Neural progenitor cell (in vitro differentiated cells): Measurements from ENCODE around the gene NELL2. TPM values are rescaled to one million over a fixed set of nuclear protein-coding genes. Genes with fewer than 3 reads are reported as not detected.

Experiments used
- DNase-seq: peaks from one replicate; pipeline ENCODE4 v3.0.0-alpha.2; 2016; ENCODE audit warnings: low spot score
- H2AFZ ChIP-seq: fragments of 200-600 bp; sonication (generic); replicated peaks from 2 replicates; pipeline ENCODE4 v1.6.1; 2016; ENCODE audit warnings: antibody characterized with exemption
- H3F3A ChIP-seq: fragments of 200-600 bp; sonication (generic); 2 replicates; pipeline ENCODE4 v1.6.1; 2016; ENCODE audit warnings: antibody characterized with exemption, low read depth
- H3K27ac ChIP-seq: fragments of 200-600 bp; sonication (generic); 2 replicates; pipeline ENCODE4 v1.5.1; 2016; ENCODE audit warnings: mild to moderate bottlenecking
- H3K27me3 ChIP-seq: fragments of 200-600 bp; sonication (generic); 2 replicates; pipeline ENCODE4 v1.6.1; 2016; ENCODE audit warnings: mild to moderate bottlenecking, moderate library complexity
- H3K36me3 ChIP-seq: fragments of 200-600 bp; sonication (generic); 2 replicates; pipeline ENCODE4 v1.5.1; 2016
- H3K4me1 ChIP-seq: fragments of 200-600 bp; sonication (generic); 2 replicates; pipeline ENCODE4 v1.6.1; 2016; ENCODE audit warnings: mixed run types
- H3K4me2 ChIP-seq: fragments of 200-600 bp; sonication (generic); 2 replicates; pipeline ENCODE4 v1.6.1; 2016
- H3K4me3 ChIP-seq: fragments of 200-600 bp; sonication (generic); 2 replicates; pipeline ENCODE4 v1.5.1; 2016
- H3K79me2 ChIP-seq: fragments of 200-600 bp; sonication (generic); 2 replicates; pipeline ENCODE4 v1.6.1; 2016; ENCODE audit warnings: low read depth
- H3K9ac ChIP-seq: fragments of 200-600 bp; sonication (generic); 2 replicates; pipeline ENCODE4 v1.6.1; 2016
- H3K9me3 ChIP-seq: fragments of 200-600 bp; sonication (generic); 2 replicates; pipeline ENCODE4 v1.5.1; 2016; ENCODE audit warnings: low read depth
- H4K20me1 ChIP-seq: fragments of 200-600 bp; sonication (generic); 2 replicates; pipeline ENCODE4 v1.6.1; 2016; ENCODE audit warnings: low read depth
- H3K27ac Mint-ChIP-seq: 3 replicates; pipeline ENCODE4 v1.8.0; 2021; ENCODE audit warnings: mixed read lengths
- H3K27me3 Mint-ChIP-seq: 2 replicates; pipeline ENCODE4 v1.8.0; 2022; ENCODE audit warnings: low read depth, mild to moderate bottlenecking, inconsistent platforms, moderate library complexity, mixed read lengths; ENCODE audit not compliant: insufficient read depth
- H3K36me3 Mint-ChIP-seq: 3 replicates; pipeline ENCODE4 v1.8.0; 2021; ENCODE audit warnings: mixed read lengths
- H3K4me1 Mint-ChIP-seq: 3 replicates; pipeline ENCODE4 v1.8.0; 2021; ENCODE audit warnings: mixed read lengths
- H3K4me3 Mint-ChIP-seq: 3 replicates; pipeline ENCODE4 v1.8.0; 2021; ENCODE audit warnings: mild to moderate bottlenecking, moderate library complexity, mixed read lengths
- H3K9me3 Mint-ChIP-seq: 3 replicates; pipeline ENCODE4 v1.8.0; 2020; ENCODE audit warnings: mixed read lengths
- CTCF ChIP-seq: fragments of 200-600 bp; sonication (generic); IDR thresholded peaks from 2 replicates; pipeline ENCODE4 v1.5.1; 2017; ENCODE audit warnings: antibody characterized with exemption, mild to moderate bottlenecking
- EZH2 ChIP-seq: fragments of 200-600 bp; sonication (generic); IDR thresholded peaks from 2 replicates; pipeline ENCODE4 v1.6.1; 2017; ENCODE audit warnings: antibody characterized with exemption, mild to moderate bottlenecking, moderate library complexity
- EZH2phosphoT487 ChIP-seq: fragments of 200-600 bp; sonication (generic); IDR thresholded peaks from 2 replicates; pipeline ENCODE4 v1.6.1; 2017; ENCODE audit warnings: antibody characterized with exemption
- total RNA-seq: library from RNA; depleted of rRNA; stranded (reverse); fragments of >200 nt; gene quantifications from 2 replicates; pipeline ENCODE4 v1.2.3, GENCODE V29; 2015; ENCODE audit warnings: low replicate concordance

Gene NELL2
- total RNA-seq, 1 donor from 2014 or later = 398 TPM

GRCh38 chr12:44663291-44663690 lies 212.8 kb downstream of the NELL2 start:
- H3K9ac ChIP-seq = no peak overlapping the region
- H3K27ac Mint-ChIP-seq = no peak overlapping the region
- no peak overlapping the region for H3K4me2 ChIP-seq
- no peaks in the 10 kb centered on the region for H3K4me1 Mint-ChIP-seq
- TF ChIP-seq EZH2 (no peak), EZH2phosphoT487 (no peak), CTCF (no peak)
- H3F3A ChIP-seq = no peaks in the 10 kb centered on the region
- no peaks in the 10 kb centered on the region for H3K79me2 ChIP-seq
- H3K27me3 ChIP-seq = no peaks in the 10 kb centered on the region
- H4K20me1 ChIP-seq = no peaks in the 10 kb centered on the region
- H3K4me1 ChIP-seq = no peaks in the 10 kb centered on the region
- DNase-seq = no peak
- H2AFZ ChIP-seq = no peak overlapping the region
- H3K9me3 Mint-ChIP-seq = peaks cover 30% of the 10 kb centered on the region
- no peaks in the 10 kb centered on the region for H3K9me3 ChIP-seq
- peaks cover 5% of the 10 kb centered on the region for H3K36me3 ChIP-seq
- no peak overlapping the region for H3K27ac ChIP-seq
- H3K27me3 Mint-ChIP-seq = no peaks in the 10 kb centered on the region
- H3K4me3 ChIP-seq = no peak overlapping the region
- H3K4me3 Mint-ChIP-seq = no peak overlapping the region
- H3K36me3 Mint-ChIP-seq = peaks cover 58% of the 10 kb centered on the region

- peak; percentile 17 for DNase-seq
- H4K20me1 ChIP-seq = peaks cover 4% of the 10 kb centered on the region
- H3K36me3 ChIP-seq = no peaks in the 10 kb centered on the region
- no peaks in the 10 kb centered on the region for H3K27me3 ChIP-seq
- H3K4me3 ChIP-seq = no peak overlapping the region
- H3K4me2 ChIP-seq = peak overlapping the region; percentile 16
- H3K27ac ChIP-seq = peak overlapping the region; percentile 76
- H3F3A ChIP-seq = peaks cover 12% of the 10 kb centered on the region
- H3K4me3 Mint-ChIP-seq = no peak overlapping the region
- H3K79me2 ChIP-seq = no peaks in the 10 kb centered on the region
- H3K9ac ChIP-seq = no peak overlapping the region
- peaks cover 28% of the 10 kb centered on the region for H3K36me3 Mint-ChIP-seq
- no peak overlapping the region for H2AFZ ChIP-seq
- peaks cover 45% of the 10 kb centered on the region for H3K4me1 Mint-ChIP-seq
- H3K27me3 Mint-ChIP-seq = no peaks in the 10 kb centered on the region
- peak overlapping the region; percentile 96 for H3K27ac Mint-ChIP-seq
- peaks cover 25% of the 10 kb centered on the region for H3K4me1 ChIP-seq
- H3K9me3 ChIP-seq = no peaks in the 10 kb centered on the region
- no peak for TF ChIP-seq EZH2
- peak; percentile 12 for TF ChIP-seq CTCF
- no peak for TF ChIP-seq EZH2phosphoT487
- peaks cover 21% of the 10 kb centered on the region for H3K9me3 Mint-ChIP-seq
Observed at GRCh38 chr12:44655846-44656245, 220.3 kb downstream of the NELL2 start.

GRCh38 chr12:44654646-44655639 lies 221.2 kb downstream of the NELL2 start:
- Histone ChIP-seq H3F3A (peaks cover 12% of the 10 kb centered on the region), H3K9ac (no peak overlapping the region), H3K4me2 (peak overlapping the region; percentile 16), H3K9me3 (no peaks in the 10 kb centered on the region), H3K27me3 (no peaks in the 10 kb centered on the region), H3K4me3 (no peak overlapping the region), H3K4me1 (peaks cover 25% of the 10 kb centered on the region), H3K36me3 (no peaks in the 10 kb centered on the region), H3K79me2 (no peaks in the 10 kb centered on the region), H2AFZ (no peak overlapping the region), H4K20me1 (peaks cover 4% of the 10 kb centered on the region), H3K27ac (peak overlapping the region; percentile 76)
- peak overlapping the region; percentile 47 for H3K4me3 Mint-ChIP-seq
- peaks cover 21% of the 10 kb centered on the region for H3K36me3 Mint-ChIP-seq
- H3K9me3 Mint-ChIP-seq = peaks cover 18% of the 10 kb centered on the region
- H3K27me3 Mint-ChIP-seq = no peaks in the 10 kb centered on the region
- peak; percentile 2 for DNase-seq
- peaks cover 45% of the 10 kb centered on the region for H3K4me1 Mint-ChIP-seq
- peak overlapping the region; percentile 81 for H3K27ac Mint-ChIP-seq
- TF ChIP-seq CTCF (no peak), EZH2 (no peak), EZH2phosphoT487 (no peak)
